H1 (cell line): ENCODE measurements around the gene DNASE1L1. TPM values are rescaled to one million over a fixed set of nuclear protein-coding genes. Genes with fewer than 3 reads are reported as not detected.
A peak's percentile ranks its signal among the peaks of the same experiment; 100 is the strongest.

ENCODE experiments used
- CTCF ChIA-PET: fragments of 300-600 bp; sonication (Branson Sonifier 250); formaldehyde crosslinking; loops from one replicate; lab custom pipeline; 2021; ENCODE audit not compliant: partially characterized antibody; lab: Charles Lee
- POLR2A ChIA-PET: fragments of 300-600 bp; sonication (Branson Sonifier 250); formaldehyde crosslinking; loops from one replicate; lab custom pipeline; 2021; ENCODE audit warnings: inconsistent platforms; ENCODE audit not compliant: partially characterized antibody; lab: Charles Lee
- DNase-seq, 2 experiments: peaks; one replicate each; pipeline versions ENCODE4 v3.0.0 to v3.0.0-alpha.2; 2010 to 2022; ENCODE audit warnings: low spot score in 2 of 2, low read depth in 1 of 2, mixed read lengths in 1 of 2
- FAIRE-seq: peaks from 2 replicates; lab custom pipeline; 2011; peaks lifted over from hg19 to GRCh38; lab: Jason Lieb, UNC
- H2AFZ ChIP-seq: 2 replicates; pipeline ENCODE4 v1.8.1; 2012; ENCODE audit warnings: low read length, inconsistent platforms
- H2AK5ac ChIP-seq: 2 replicates; pipeline ENCODE4 v1.6.1; 2013; ENCODE audit warnings: low read depth, low read length
- H2BK120ac ChIP-seq: replicated peaks from 2 replicates; pipeline ENCODE3; 2013; ENCODE audit warnings: low read depth, low read length, inconsistent platforms
- H2BK12ac ChIP-seq: 2 replicates; pipeline ENCODE4 v1.6.1; 2013; ENCODE audit warnings: low read depth, low read length
- H2BK15ac ChIP-seq: 2 replicates; pipeline ENCODE4 v1.6.1; 2013; ENCODE audit warnings: low read length
- H2BK20ac ChIP-seq: 2 replicates; pipeline ENCODE4 v1.6.1; 2013; ENCODE audit warnings: low read length
- H2BK5ac ChIP-seq: 2 replicates; pipeline ENCODE4 v1.6.1; 2013; ENCODE audit warnings: low read depth, low read length
- H3K14ac ChIP-seq: 2 replicates; pipeline ENCODE4 v1.6.1; 2013; ENCODE audit warnings: inconsistent platforms; ENCODE audit not compliant: insufficient read length
- H3K18ac ChIP-seq: 2 replicates; pipeline ENCODE4 v1.6.1; 2013; ENCODE audit warnings: low read length; ENCODE audit errors: extremely low read depth
- H3K23ac ChIP-seq: 2 replicates; pipeline ENCODE4 v1.6.1; 2013; ENCODE audit warnings: inconsistent platforms; ENCODE audit not compliant: insufficient read length
- H3K23me2 ChIP-seq: 2 replicates; pipeline ENCODE4 v1.6.1; 2013; ENCODE audit warnings: low read depth, low read length
- H3K27ac ChIP-seq: 2 replicates; pipeline ENCODE4 v1.6.1; 2011; ENCODE audit warnings: low read depth, low read length, inconsistent platforms
- H3K27me3 ChIP-seq, 4 experiments: replicated peaks in 1 of 4; 1 replicate in 1 of 4; 2 replicates in 3 of 4; pipeline versions ENCODE4 v1.6.1 to v1.8.1; 2011 to 2013; ENCODE audit warnings: low read length in 3 of 4, mild to moderate bottlenecking in 3 of 4, inconsistent platforms in 2 of 4, mixed read lengths in 2 of 4, moderate library complexity in 1 of 4; ENCODE audit not compliant: control insufficient read depth in 3 of 4, insufficient read depth in 3 of 4; ENCODE audit errors: extremely low read depth in 1 of 4
- H3K36me3 ChIP-seq, 4 experiments: 2 replicates each; pipeline versions ENCODE4 v1.6.1 to v1.8.1; 2011 to 2013; ENCODE audit warnings: mild to moderate bottlenecking in 4 of 4, low read length in 3 of 4, moderate library complexity in 2 of 4, control low read depth in 1 of 4, inconsistent platforms in 1 of 4; ENCODE audit not compliant: insufficient read depth in 4 of 4, control insufficient read depth in 2 of 4
- H3K4ac ChIP-seq: replicated peaks from 2 replicates; pipeline ENCODE3; 2013; ENCODE audit warnings: low read length, low read depth, mixed read lengths, inconsistent platforms; ENCODE audit not compliant: insufficient read length
- H3K4me1 ChIP-seq, 4 experiments: replicated peaks in 1 of 4; 1 replicate in 1 of 4; 2 replicates in 3 of 4; pipeline versions ENCODE4 v1.6.1 to v1.8.1; 2011 to 2013; ENCODE audit warnings: low read length in 3 of 4, inconsistent platforms in 2 of 4, mixed read lengths in 1 of 4; ENCODE audit not compliant: insufficient read depth in 4 of 4, control insufficient read depth in 3 of 4
- H3K4me2 ChIP-seq, 2 experiments: 2 replicates each; pipeline versions ENCODE4 v1.6.1 to v1.8.1; 2011 to 2013; ENCODE audit warnings: low read depth in 2 of 2, low read length in 2 of 2, control low read depth in 1 of 2, inconsistent platforms in 1 of 2, mild to moderate bottlenecking in 1 of 2; ENCODE audit not compliant: insufficient read depth in 1 of 2
- H3K4me3 ChIP-seq, 4 experiments: fragments of 200-600, 300-600 bp in 1 of 4; sonication (generic), shearing (Covaris generic), sonication (Bioruptor Twin) in 1 of 4; 2 replicates each; pipeline versions ENCODE4 v1.5.1 to v1.8.1; 2011 to 2016; ENCODE audit warnings: low read length in 4 of 4, low read depth in 3 of 4, control low read depth in 2 of 4, inconsistent platforms in 2 of 4, mild to moderate bottlenecking in 2 of 4, mixed read lengths in 1 of 4, moderate library complexity in 1 of 4; ENCODE audit not compliant: insufficient read depth in 2 of 4; ENCODE audit errors: extremely low read depth in 1 of 4
- H3K56ac ChIP-seq: replicated peaks from 2 replicates; pipeline ENCODE3; 2013; ENCODE audit warnings: low read depth, mild to moderate bottlenecking, mixed read lengths, low read length, inconsistent platforms; ENCODE audit not compliant: insufficient read length
- H3K79me1 ChIP-seq: 2 replicates; pipeline ENCODE4 v1.6.1; 2013; ENCODE audit warnings: low read depth, low read length, control low read depth
- H3K79me2 ChIP-seq, 2 experiments: 2 replicates each; pipeline versions ENCODE4 v1.6.1 to v1.8.1; 2012 to 2013; ENCODE audit warnings: low read length in 2 of 2, mild to moderate bottlenecking in 2 of 2, inconsistent platforms in 1 of 2; ENCODE audit not compliant: insufficient read depth in 2 of 2, control insufficient read depth in 1 of 2
- H3K9ac ChIP-seq, 4 experiments: replicated peaks in 1 of 4; 1 replicate in 1 of 4; 2 replicates in 3 of 4; pipeline versions ENCODE4 v1.6.1 to v1.8.1; 2011 to 2013; ENCODE audit warnings: low read depth in 3 of 4, low read length in 3 of 4, control low read depth in 2 of 4, mild to moderate bottlenecking in 2 of 4, moderate library complexity in 2 of 4, inconsistent platforms in 1 of 4; ENCODE audit errors: extremely low read depth in 1 of 4
- H3K9me3 ChIP-seq, 2 experiments: 2 replicates each; pipeline versions ENCODE4 v1.6.1 to v1.8.1; 2012 to 2013; ENCODE audit warnings: mild to moderate bottlenecking in 2 of 2, moderate library complexity in 2 of 2, control low read depth in 1 of 2, inconsistent platforms in 1 of 2, low read depth in 1 of 2, low read length in 1 of 2, mixed read lengths in 1 of 2; ENCODE audit not compliant: insufficient read depth in 2 of 2
- H4K20me1 ChIP-seq, 2 experiments: replicated peaks in 1 of 2; 2 replicates each; pipeline versions ENCODE3 to v1.8.1; 2011 to 2013; ENCODE audit warnings: inconsistent platforms in 2 of 2, low read length in 2 of 2, mild to moderate bottlenecking in 1 of 2; ENCODE audit not compliant: insufficient read depth in 2 of 2, control insufficient read depth in 1 of 2
- H4K5ac ChIP-seq: 2 replicates; pipeline ENCODE4 v1.6.1; 2013; ENCODE audit warnings: low read length, low read depth, mixed read lengths, inconsistent platforms; ENCODE audit not compliant: insufficient read length
- H4K8ac ChIP-seq: 2 replicates; pipeline ENCODE4 v1.8.0; 2013; ENCODE audit warnings: mild to moderate bottlenecking, moderate library complexity, low read length, inconsistent platforms; ENCODE audit not compliant: insufficient read depth; ENCODE audit errors: extremely low read depth
- H4K91ac ChIP-seq: replicated peaks from 2 replicates; pipeline ENCODE3; 2013; ENCODE audit warnings: low read length, mixed read lengths, inconsistent platforms; ENCODE audit not compliant: insufficient read length
- EP300 ChIP-seq, 2 experiments: IDR thresholded peaks; 1 replicate in 1 of 2; 2 replicates in 1 of 2; pipeline ENCODE4 v1.6.1; 2011 to 2012; ENCODE audit warnings: low read depth in 2 of 2, low read length in 2 of 2, mild to moderate bottlenecking in 2 of 2, borderline replicate concordance in 1 of 2, inconsistent platforms in 1 of 2, moderate library complexity in 1 of 2
- GABPA ChIP-seq: IDR thresholded peaks from 2 replicates; pipeline ENCODE4 v1.6.1; 2011; ENCODE audit warnings: mild to moderate bottlenecking, low read length, moderate library complexity, borderline replicate concordance; ENCODE audit not compliant: insufficient read depth
- POLR2A ChIP-seq, 2 experiments: IDR thresholded peaks; 1 replicate in 1 of 2; 2 replicates in 1 of 2; pipeline ENCODE4 v1.6.1; 2011; ENCODE audit warnings: low read depth in 2 of 2, low read length in 2 of 2, mild to moderate bottlenecking in 2 of 2; ENCODE audit errors: control extremely low read depth in 1 of 2
- POLR2AphosphoS5 ChIP-seq: IDR thresholded peaks from 2 replicates; pipeline ENCODE4 v1.6.1; 2011; ENCODE audit warnings: low read depth, low read length
- WGBS, 2 experiments: shearing (Covaris generic) in 1 of 2; methylation state at CpG; one replicate each; pipeline versions ENCODE4 v1.1.6 to v1.1.7; 2013 to 2015; ENCODE audit warnings: low lambda C conversion rate in 2 of 2, mixed read lengths in 2 of 2, inconsistent platforms in 1 of 2, low coverage in 1 of 2, missing lambda C conversion rate in 1 of 2; ENCODE audit not compliant: insufficient replicate concordance in 2 of 2, insufficient coverage in 1 of 2, insufficient read length in 1 of 2; ENCODE audit errors: extremely low coverage in 1 of 2, missing lambda C conversion rate in 1 of 2; 5-methylcytosine and 5-hydroxymethylcytosine counted together
- polyA plus RNA-seq, 7 experiments: library from polyadenylated mRNA; depleted of rRNA in 3 of 7; stranded (reverse) in 5 of 7; unstranded in 2 of 7; fragments of >200 nt in 5 of 7; fragments of 200-250 nt in 2 of 7; gene quantifications; 1 replicate in 5 of 7; 2 replicates in 1 of 7; 4 replicates in 1 of 7; pipeline versions ENCODE4 v1.2.1 to v1.2.3, GENCODE V29; 2011 to 2013; ENCODE audit warnings: missing spikeins in 2 of 7, mixed read lengths in 2 of 7
- total RNA-seq: library from RNA; stranded (reverse); fragmentation: NEBNext Ultra II Directional; extraction: Animal tissue kit (Norgen Biotek cat#: 25700); gene quantifications from 2 replicates; pipeline ENCODE4 v1.2.1, GENCODE V29; 2021

DNASE1L1 gene
- total and polyA plus RNA-seq, 2 of the 8 experiments (the other 6 are each of a cell fraction or from before 2014, with no cell fraction given): 8.7 to 30.0 TPM

- Histone ChIP-seq H3K23ac (no peak overlapping the region), H3K4ac (no peak overlapping the region), H2BK5ac (no peak overlapping the region), H3K23me2 (no peaks in the 10 kb centered on the region), H3K27ac (no peak overlapping the region), H2AK5ac (no peak overlapping the region), H3K4me2 (no peak overlapping the region), H3K9ac (no peak overlapping the region), H2AFZ (no peak overlapping the region), H3K56ac (no peak overlapping the region), H4K91ac (no peak overlapping the region), H3K18ac (no peak overlapping the region), H3K79me1 (no peaks in the 10 kb centered on the region; the same call in 1 of the 2 replicates), H4K20me1 (peaks cover 5 to 45% of the 10 kb centered on the region in 2 experiments), H3K36me3 (peaks cover 48 to 100% (median 86%) of the 10 kb centered on the region in 4 experiments), H3K4me1 (no peaks in the 10 kb centered on the region), H2BK120ac (no peak overlapping the region), H3K14ac (no peak overlapping the region), H2BK20ac (no peak overlapping the region), H2BK12ac (no peak overlapping the region), H4K5ac (no peak overlapping the region), H3K9me3 (no peaks in the 10 kb centered on the region), H2BK15ac (no peak overlapping the region), H3K4me3 (no peak overlapping the region), H4K8ac (no peak overlapping the region), H3K27me3 (no peaks in the 10 kb centered on the region), H3K79me2 (no peaks in the 10 kb centered on the region)
- no peak for TF ChIP-seq GABPA
- peak in 1 of 2 experiments; percentile 7; a peak in 1 of 3 replicates for TF ChIP-seq POLR2A (IDR thresholded peaks at IDR 0.05; ENCODE audit: control extremely low read depth in 1 of 2, low read depth in 2 of 2, low read length in 2 of 2)
- no peak for TF ChIP-seq EP300 (IDR thresholded peaks at IDR 0.05; ENCODE audit: borderline replicate concordance in 1 of 2, low read depth in 2 of 2, low read length in 2 of 2)
- 0 out of 2 replicates have a peak, but pooled peaks have one; percentile 12 for TF ChIP-seq POLR2AphosphoS5
- DNase-seq (no peak), FAIRE-seq (no peak)
- 95% methylated on average over 8 of the region's 13 CpGs; no CpG with 5 or more reads in 1 of the 2 experiments for WGBS, 2 experiments
- CTCF ChIA-PET: interaction anchor here (0.7 kb wide), 1 partner anchor 76 kb away, joined by 3 read pairs; no protein-coding TSS in a partner anchor
- POLR2A ChIA-PET: interaction anchor here (1.0 to 15.6 kb wide), 4 partner anchors 11 to 47 kb away, joined by 4 to 348 read pairs (median 6); partner anchors contain the start of gene RPL10
Observed at GRCh38 chrX:154354516-154354915, 54.5 kb downstream of the DNASE1L1 start.
